ENCODE measurements around the gene KLF5.

- TF ChIP-seq CTCF (IDR thresholded peaks at IDR 0.05; ENCODE audit: low read length): no peak
- no peak for TF ChIP-seq EZH2 (optimal IDR thresholded peaks at IDR 0.05; ENCODE audit: low read depth, low read length)
- TF ChIP-seq EZH2phosphoT487 (IDR thresholded peaks at IDR 0.05; ENCODE audit: low read length): no peak
These were observed 17.1 kb downstream of the KLF5 start for GRCh38 chr13:73075954-73076353.

Data from MM.1S (cell line).